Sigmoid colon (tissue), 7 donors: ENCODE results near the gene ZNF581. TPM values are rescaled to one million over a fixed set of nuclear protein-coding genes. Genes with fewer than 3 reads are reported as not detected.

Source experiments
- DNase-seq: peaks from one replicate; pipeline ENCODE4 v3.0.0-alpha.2; 2019
- H3K27ac ChIP-seq, 4 donors: fragments of 200-600 bp; sonication (generic); one replicate each; pipeline ENCODE4 v1.5.1; 2016 to 2019; ENCODE audit warnings: mild to moderate bottlenecking in 1 of 4
- H3K27me3 ChIP-seq, 3 donors: fragments of 200-600 bp; sonication (generic); one replicate each; pipeline ENCODE4 v1.5.1; 2019; ENCODE audit warnings: mild to moderate bottlenecking in 1 of 3
- H3K36me3 ChIP-seq, 4 donors: fragments of 200-600 bp; sonication (generic); one replicate each; pipeline ENCODE4 v1.5.1; 2016 to 2019
- H3K4me1 ChIP-seq, 4 donors: fragments of 200-600 bp; sonication (generic); one replicate each; pipeline ENCODE4 v1.5.1; 2017 to 2019
- H3K4me3 ChIP-seq, 4 donors: fragments of 200-600 bp; sonication (generic); one replicate each; pipeline ENCODE4 v1.5.1; 2017 to 2019; ENCODE audit warnings: mild to moderate bottlenecking in 2 of 4, moderate library complexity in 1 of 4
- H3K9me3 ChIP-seq, 4 donors: fragments of 200-600 bp in 3 of 4; sonication (generic) in 3 of 4; one replicate each; pipeline versions ENCODE4 v1.5.1 to v1.6.1; 2013 to 2019
- EP300 ChIP-seq, 4 donors: sonication (generic); formaldehyde crosslinking; IDR thresholded peaks; one replicate each; pipeline ENCODE4 v1.6.1; 2017; ENCODE audit warnings: antibody characterized with exemption in 4 of 4
- POLR2A ChIP-seq, 2 donors: fragments of 450-650 bp; IDR thresholded peaks; one replicate each; pipeline ENCODE4 v1.6.1; 2016; ENCODE audit warnings: antibody characterized with exemption in 2 of 2, mild to moderate bottlenecking in 2 of 2, moderate library complexity in 2 of 2
- POLR2AphosphoS5 ChIP-seq, 4 donors: sonication (generic); formaldehyde crosslinking; IDR thresholded peaks; one replicate each; pipeline ENCODE4 v1.6.1; 2017; ENCODE audit warnings: antibody characterized with exemption in 4 of 4
- WGBS, 2 donors: extraction: QIAGEN DNeasy Blood & Tissue Kit; methylation state at CpG; one replicate each; pipeline ENCODE4 v1.1.7; 2013; 5-methylcytosine and 5-hydroxymethylcytosine counted together
- intact Hi-C: fragments of 100-400 bp; cut with DNase I; formaldehyde crosslinking; loops from one replicate; pipeline ENCODE4 v1.15.1; 2023
- polyA plus RNA-seq, 3 donors: library from polyadenylated mRNA; stranded (reverse); fragments of 200-250 nt; gene quantifications; one replicate each; pipeline ENCODE4 v1.2.3, GENCODE V29; 2013
- total RNA-seq, 4 donors: library from RNA; depleted of rRNA; stranded (reverse); fragments of >200 nt; gene quantifications; one replicate each; pipeline ENCODE4 v1.1.0, GENCODE V29; 2016
- TF ChIP-seq, protein P1 (sequence below), 4 experiments: fragments of 450-650 bp in 3 of 4; fragments of 200-600 bp in 1 of 4; IDR thresholded peaks; one replicate each; pipeline ENCODE4 v1.5.1; 2016 to 2019; ENCODE audit warnings: antibody characterized with exemption in 4 of 4, mild to moderate bottlenecking in 3 of 4, moderate library complexity in 2 of 4
- donor health status: healthy with polysubstance abuse.
- donor health status: Bipolar disorder and iron deficiency.
- donor health status: healthy.

ZNF581 gene
- total and polyA plus RNA-seq, 7 donors, result 17.1 to 43.2 (median 23.4) TPM

DNA sequence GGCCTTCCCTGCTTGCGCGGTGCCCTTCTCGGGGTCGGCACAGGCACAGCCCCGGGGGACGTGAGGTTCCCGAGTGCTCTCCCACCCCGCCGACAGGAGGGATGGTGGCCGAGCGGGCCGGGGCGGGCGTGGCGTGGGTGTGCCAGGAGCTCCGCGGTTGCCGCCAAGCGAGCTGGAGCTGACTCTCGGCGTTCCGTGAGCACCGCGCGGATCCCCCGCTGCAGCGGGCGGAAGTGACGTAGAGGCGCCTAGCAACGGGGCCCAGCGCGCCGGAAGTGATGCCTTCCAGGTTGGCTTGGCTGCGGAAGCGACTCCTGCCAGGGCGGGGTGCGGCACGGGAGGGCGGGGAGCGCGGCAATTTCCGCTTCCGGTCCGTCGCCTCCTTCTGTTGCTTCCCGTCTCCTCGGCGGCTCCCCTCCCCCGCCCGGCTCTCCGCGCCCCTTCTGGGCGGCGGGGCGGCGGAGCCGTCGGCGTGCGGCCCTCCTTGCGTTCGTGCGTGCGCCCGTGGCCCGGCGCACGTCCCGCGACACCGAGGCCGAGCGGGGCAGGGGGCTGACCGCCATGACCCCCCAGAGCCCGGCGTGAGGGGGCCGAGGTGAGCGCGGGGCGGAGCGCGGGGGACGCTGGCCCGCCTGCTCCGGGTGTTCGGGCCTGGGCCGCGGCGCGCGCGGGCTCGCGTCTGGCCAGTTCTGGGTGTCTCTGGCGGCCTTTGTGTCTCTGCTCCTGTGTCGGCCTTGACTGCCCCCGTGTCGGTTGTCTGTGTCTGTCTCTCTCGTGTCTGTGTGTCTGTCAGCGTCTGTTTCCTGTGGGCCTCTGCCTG, 31.6 kb downstream of the ZNF581 start, which contains the start of gene EPN1:
Gene EPN1 (plus strand): TSS at position 386 of the 820 bp plus-strand sequence. CDS start 3,402 bp downstream, outside the sequence.
- intact Hi-C loops, result loop anchor here (10.0 kb wide), 1 partner anchor 610 kb away; the partner anchor contains the start of gene RDH13
- DNase-seq, result peak; percentile 99
- peak within 1 kb of the TSS; percentile 51 to 99 (median 94) for H3K4me3 ChIP-seq
- no peaks in the 10 kb centered on the region for H3K9me3 ChIP-seq
- no peaks in the 10 kb centered on the region for H3K27me3 ChIP-seq
- H3K36me3 ChIP-seq, result peaks cover 10 to 54% (median 35%) of the 10 kb centered on the region in 4 donors
- 0 to 1% methylated on average over 101 of the region's 101 CpGs for WGBS, 2 donors
- peaks cover 0 to 49% (median 42%) of the 10 kb centered on the region in 4 donors for H3K4me1 ChIP-seq
- peak within 1 kb of the TSS; percentile 86 to 98 (median 90) for H3K27ac ChIP-seq
- TF ChIP-seq EP300 (IDR thresholded peaks at IDR 0.05) (no peak), POLR2A (IDR thresholded peaks at IDR 0.05) (no peak), POLR2AphosphoS5 (IDR thresholded peaks at IDR 0.05) (peak; percentile 36 to 84 (median 81))
- TF ChIP-seq, protein P1, sequence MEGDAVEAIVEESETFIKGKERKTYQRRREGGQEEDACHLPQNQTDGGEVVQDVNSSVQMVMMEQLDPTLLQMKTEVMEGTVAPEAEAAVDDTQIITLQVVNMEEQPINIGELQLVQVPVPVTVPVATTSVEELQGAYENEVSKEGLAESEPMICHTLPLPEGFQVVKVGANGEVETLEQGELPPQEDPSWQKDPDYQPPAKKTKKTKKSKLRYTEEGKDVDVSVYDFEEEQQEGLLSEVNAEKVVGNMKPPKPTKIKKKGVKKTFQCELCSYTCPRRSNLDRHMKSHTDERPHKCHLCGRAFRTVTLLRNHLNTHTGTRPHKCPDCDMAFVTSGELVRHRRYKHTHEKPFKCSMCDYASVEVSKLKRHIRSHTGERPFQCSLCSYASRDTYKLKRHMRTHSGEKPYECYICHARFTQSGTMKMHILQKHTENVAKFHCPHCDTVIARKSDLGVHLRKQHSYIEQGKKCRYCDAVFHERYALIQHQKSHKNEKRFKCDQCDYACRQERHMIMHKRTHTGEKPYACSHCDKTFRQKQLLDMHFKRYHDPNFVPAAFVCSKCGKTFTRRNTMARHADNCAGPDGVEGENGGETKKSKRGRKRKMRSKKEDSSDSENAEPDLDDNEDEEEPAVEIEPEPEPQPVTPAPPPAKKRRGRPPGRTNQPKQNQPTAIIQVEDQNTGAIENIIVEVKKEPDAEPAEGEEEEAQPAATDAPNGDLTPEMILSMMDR (IDR thresholded peaks at IDR 0.05), result no peak

DNA sequence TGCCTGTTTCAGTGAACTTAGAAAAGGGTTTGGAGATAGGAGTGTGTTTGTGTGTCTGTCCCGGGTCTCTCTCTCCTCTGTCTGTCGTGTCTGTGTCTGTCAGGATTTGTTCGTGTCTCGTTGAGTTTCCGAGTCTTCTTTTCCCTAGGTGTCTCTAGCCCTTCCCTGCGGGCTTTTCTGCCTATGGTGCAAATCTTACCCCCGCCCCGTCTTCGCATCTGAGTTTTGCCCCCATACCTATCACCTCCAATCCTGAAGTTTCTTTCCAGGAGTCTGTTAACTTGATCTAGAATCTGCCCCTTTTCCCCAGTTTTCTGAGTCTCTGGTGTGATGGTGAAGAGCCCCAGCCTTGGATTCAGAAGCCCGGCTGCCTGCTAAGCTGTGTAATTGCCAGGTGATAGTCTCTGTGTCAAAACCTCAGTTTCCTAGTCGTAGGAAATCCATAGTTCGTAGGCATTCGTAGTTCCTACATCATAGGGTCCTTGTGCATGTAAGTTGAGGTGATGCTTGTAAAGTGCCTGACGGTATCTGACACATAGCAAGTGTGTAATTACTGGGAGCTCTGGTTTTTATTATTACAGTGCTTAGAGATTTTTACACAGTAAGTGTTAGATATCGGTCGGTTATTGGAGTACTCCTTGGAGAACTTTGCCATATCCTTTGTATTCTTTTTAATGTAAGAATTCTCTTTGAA, 32.4 kb downstream of the ZNF581 start:
- Histone ChIP-seq H3K9me3 (no peaks in the 10 kb centered on the region), H3K36me3 (peaks cover 6 to 54% (median 32%) of the 10 kb centered on the region in 4 donors), H3K4me1 (peaks cover 0 to 55% (median 42%) of the 10 kb centered on the region in 4 donors), H3K4me3 (peak overlapping the region; percentile 51 to 99 (median 94)), H3K27me3 (no peaks in the 10 kb centered on the region), H3K27ac (peak overlapping the region; percentile 86 to 98 (median 90))
- WGBS, 2 donors, result 2 to 12% methylated on average over 16 of the region's 16 CpGs
- no peak for DNase-seq
- intact Hi-C loops, result loop anchor here (10.0 kb wide), 1 partner anchor 611 kb away; the partner anchor contains the start of gene RDH13
- TF ChIP-seq EP300 (IDR thresholded peaks at IDR 0.05) (no peak), POLR2AphosphoS5 (IDR thresholded peaks at IDR 0.05) (no peak), POLR2A (IDR thresholded peaks at IDR 0.05) (no peak)
- TF ChIP-seq, protein P1 (IDR thresholded peaks at IDR 0.05), result no peak

DNA sequence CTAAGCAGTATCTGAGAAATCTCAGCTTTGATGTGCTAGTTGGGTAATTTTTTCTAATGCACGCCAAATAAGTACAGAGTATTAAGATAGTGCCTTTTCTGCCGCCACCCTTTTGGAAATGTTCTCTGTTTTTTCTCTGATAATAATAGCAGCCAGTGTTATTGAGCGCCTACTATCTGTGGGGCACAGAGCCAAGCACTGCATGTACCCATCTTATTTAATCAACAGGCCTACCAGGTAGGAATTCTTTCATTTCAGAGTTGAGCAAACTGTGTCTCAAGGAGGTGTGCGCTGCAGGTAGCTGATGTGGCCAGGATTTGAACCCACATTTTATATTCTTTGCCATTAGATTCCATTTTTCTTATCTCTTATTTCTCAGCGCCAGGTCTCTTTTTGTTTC, 32.9 kb downstream of the ZNF581 start:
- 29 to 64% methylated on average over 5 of the region's 5 CpGs for WGBS, 2 donors
- peaks cover 0 to 55% (median 42%) of the 10 kb centered on the region in 4 donors for H3K4me1 ChIP-seq
- H3K4me3 ChIP-seq, result peak overlapping the region in 3 of 4 donors; percentile 89 to 99 (median 98)
- peaks cover 4 to 55% (median 34%) of the 10 kb centered on the region in 4 donors for H3K36me3 ChIP-seq
- no peaks in the 10 kb centered on the region for H3K9me3 ChIP-seq
- no peak for DNase-seq
- no peak overlapping the region for H3K27ac ChIP-seq
- intact Hi-C loops, result loop anchor here (10.0 kb wide), 1 partner anchor 612 kb away; the partner anchor contains the start of gene RDH13
- TF ChIP-seq, protein P1 (IDR thresholded peaks at IDR 0.05), result no peak
- no peak for TF ChIP-seq EP300 (IDR thresholded peaks at IDR 0.05)
- no peak for TF ChIP-seq POLR2A (IDR thresholded peaks at IDR 0.05)
- no peak for TF ChIP-seq POLR2AphosphoS5 (IDR thresholded peaks at IDR 0.05)
- H3K27me3 ChIP-seq, result no peaks in the 10 kb centered on the region

DNA sequence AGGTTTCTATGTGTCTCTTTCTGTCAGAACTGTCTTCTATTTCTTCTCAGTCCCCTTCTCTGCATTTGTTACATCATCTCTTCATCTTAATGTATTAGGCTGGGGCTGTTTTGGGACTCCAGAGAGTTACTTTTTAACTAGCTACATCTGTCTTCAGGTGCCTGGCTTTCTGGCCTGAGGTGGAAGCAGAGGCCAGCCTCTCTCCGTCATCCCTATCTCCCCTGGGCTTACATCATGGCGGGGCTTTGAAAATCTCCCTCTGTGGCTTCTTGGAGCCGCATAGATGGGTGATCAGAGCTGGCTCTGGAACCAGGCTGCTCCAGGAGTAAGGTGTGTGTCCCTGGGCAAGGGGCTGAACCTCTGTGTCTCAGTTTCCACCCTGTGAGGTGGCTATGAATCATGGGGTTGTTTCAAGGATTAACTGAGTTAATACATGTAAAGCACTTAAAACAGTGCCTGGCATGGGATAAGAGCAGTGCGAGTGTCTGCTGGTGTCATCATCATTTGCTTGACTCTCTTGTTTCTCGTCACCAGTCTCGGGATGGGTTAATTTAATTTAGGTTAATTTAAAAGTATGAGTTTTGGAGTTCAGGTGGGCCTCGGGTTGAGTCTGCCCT, 33.5 kb downstream of the ZNF581 start:
- H3K4me1 ChIP-seq, result peaks cover 0 to 55% (median 42%) of the 10 kb centered on the region in 4 donors
- intact Hi-C loops, result loop anchor here (10.0 kb wide), 1 partner anchor 612 kb away; the partner anchor contains the start of gene RDH13
- H3K9me3 ChIP-seq, result no peaks in the 10 kb centered on the region
- 50 to 71% methylated on average over 7 of the region's 7 CpGs for WGBS, 2 donors
- peak overlapping the region in 2 of 4 donors; percentile 3 to 4 for H3K27ac ChIP-seq
- no peak overlapping the region for H3K4me3 ChIP-seq
- H3K27me3 ChIP-seq, result no peaks in the 10 kb centered on the region
- DNase-seq, result no peak
- peaks cover 4 to 55% (median 37%) of the 10 kb centered on the region in 4 donors for H3K36me3 ChIP-seq
- TF ChIP-seq POLR2A (IDR thresholded peaks at IDR 0.05) (no peak), EP300 (IDR thresholded peaks at IDR 0.05) (no peak), POLR2AphosphoS5 (IDR thresholded peaks at IDR 0.05) (no peak)
- TF ChIP-seq, protein P1 (IDR thresholded peaks at IDR 0.05), result no peak
